Activated T-helper 17 cell treated with anti-CD3 and anti-CD28 coated beads, Interleukin-2, amount 50 U/mL, for 72 hours (primary cell): ENCODE results near the gene KDF1. TPM values are rescaled to one million over a fixed set of nuclear protein-coding genes. Genes with fewer than 3 reads are reported as not detected.
A peak's percentile ranks its signal among the peaks of the same experiment; 100 is the strongest.

ENCODE experiments used
- ATAC-seq: fragments of 150-1000 bp; cut with Tn5 transposase; replicated peaks from 2 replicates; pipeline ENCODE4 v1.10.0; 2021; ENCODE audit warnings: mild to moderate bottlenecking, moderate library complexity
- H3K27ac Mint-ChIP-seq: one replicate; pipeline ENCODE4 v1.8.0; 2022; ENCODE audit warnings: mixed read lengths
- H3K27me3 Mint-ChIP-seq: one replicate; pipeline ENCODE4 v1.8.0; 2022; ENCODE audit warnings: mixed read lengths
- H3K36me3 Mint-ChIP-seq: one replicate; pipeline ENCODE4 v1.8.0; 2022; ENCODE audit warnings: low read depth, mild to moderate bottlenecking, mixed read lengths
- H3K4me1 Mint-ChIP-seq: one replicate; pipeline ENCODE4 v1.8.0; 2022; ENCODE audit warnings: mixed read lengths
- H3K4me3 Mint-ChIP-seq: one replicate; pipeline ENCODE4 v1.8.0; 2022; ENCODE audit warnings: mild to moderate bottlenecking, mixed read lengths
- H3K9me3 Mint-ChIP-seq: one replicate; pipeline ENCODE4 v1.8.0; 2022; ENCODE audit warnings: mixed read lengths
- total RNA-seq, 2 donors: library from RNA; stranded (reverse); gene quantifications; one replicate each; pipeline ENCODE4 v1.2.3, GENCODE V29; 2022

The KDF1 gene
- total RNA-seq, 2 donors from 2014 or later = not detected

GRCh38 chr1:26923711-26924110, 36.6 kb downstream of the KDF1 start:
- peaks cover 74% of the 10 kb centered on the region for H3K36me3 Mint-ChIP-seq
- H3K4me1 Mint-ChIP-seq = peaks cover 21% of the 10 kb centered on the region
- ATAC-seq = no peak
- no peaks in the 10 kb centered on the region for H3K9me3 Mint-ChIP-seq
- peak overlapping the region; percentile 96 for H3K27ac Mint-ChIP-seq
- H3K27me3 Mint-ChIP-seq = no peaks in the 10 kb centered on the region
- peak overlapping the region; percentile 92 for H3K4me3 Mint-ChIP-seq

DNA sequence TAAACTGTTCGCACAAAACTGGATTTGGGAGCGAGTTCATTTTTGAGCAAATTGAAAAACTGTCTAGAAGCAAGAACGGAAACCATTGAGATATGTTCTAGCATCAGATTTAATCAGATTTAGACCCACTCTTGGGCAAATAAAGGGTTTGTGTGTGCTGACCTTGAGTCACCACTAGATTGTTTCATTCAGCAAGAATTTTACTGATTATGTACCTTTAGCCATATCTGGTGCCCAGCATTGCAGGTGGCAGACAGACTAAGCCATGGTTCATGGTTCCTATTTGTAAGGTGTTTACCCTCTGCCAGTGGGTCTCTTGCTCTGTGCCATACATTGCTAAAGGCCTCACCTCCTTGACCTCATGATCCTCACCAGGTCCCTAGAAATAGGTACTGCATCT, 37.4 kb downstream of the KDF1 start:
- Mint-ChIP-seq H3K4me3 (peak overlapping the region; percentile 92), H3K27ac (peak overlapping the region; percentile 96), H3K9me3 (no peaks in the 10 kb centered on the region), H3K27me3 (no peaks in the 10 kb centered on the region), H3K36me3 (peaks cover 66% of the 10 kb centered on the region), H3K4me1 (peaks cover 21% of the 10 kb centered on the region)
- ATAC-seq = no peak

DNA sequence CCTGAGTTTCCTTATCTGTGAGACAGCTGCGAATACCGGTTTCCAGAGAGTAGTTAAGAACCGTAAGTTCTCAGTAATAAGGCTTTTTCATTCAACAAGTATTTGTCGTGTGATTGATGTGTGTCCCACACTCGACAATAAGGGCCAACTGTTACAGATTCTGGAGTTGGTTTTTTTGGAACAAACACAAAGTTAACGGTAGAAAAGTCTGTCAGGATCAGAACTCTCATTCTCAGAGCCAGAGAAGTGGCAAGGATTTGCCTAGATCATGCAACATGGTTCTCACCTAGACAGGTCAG, 37.9 kb downstream of the KDF1 start:
- ATAC-seq = no peak
- Mint-ChIP-seq H3K27ac (peak overlapping the region; percentile 96), H3K4me3 (peak overlapping the region; percentile 92)

DNA sequence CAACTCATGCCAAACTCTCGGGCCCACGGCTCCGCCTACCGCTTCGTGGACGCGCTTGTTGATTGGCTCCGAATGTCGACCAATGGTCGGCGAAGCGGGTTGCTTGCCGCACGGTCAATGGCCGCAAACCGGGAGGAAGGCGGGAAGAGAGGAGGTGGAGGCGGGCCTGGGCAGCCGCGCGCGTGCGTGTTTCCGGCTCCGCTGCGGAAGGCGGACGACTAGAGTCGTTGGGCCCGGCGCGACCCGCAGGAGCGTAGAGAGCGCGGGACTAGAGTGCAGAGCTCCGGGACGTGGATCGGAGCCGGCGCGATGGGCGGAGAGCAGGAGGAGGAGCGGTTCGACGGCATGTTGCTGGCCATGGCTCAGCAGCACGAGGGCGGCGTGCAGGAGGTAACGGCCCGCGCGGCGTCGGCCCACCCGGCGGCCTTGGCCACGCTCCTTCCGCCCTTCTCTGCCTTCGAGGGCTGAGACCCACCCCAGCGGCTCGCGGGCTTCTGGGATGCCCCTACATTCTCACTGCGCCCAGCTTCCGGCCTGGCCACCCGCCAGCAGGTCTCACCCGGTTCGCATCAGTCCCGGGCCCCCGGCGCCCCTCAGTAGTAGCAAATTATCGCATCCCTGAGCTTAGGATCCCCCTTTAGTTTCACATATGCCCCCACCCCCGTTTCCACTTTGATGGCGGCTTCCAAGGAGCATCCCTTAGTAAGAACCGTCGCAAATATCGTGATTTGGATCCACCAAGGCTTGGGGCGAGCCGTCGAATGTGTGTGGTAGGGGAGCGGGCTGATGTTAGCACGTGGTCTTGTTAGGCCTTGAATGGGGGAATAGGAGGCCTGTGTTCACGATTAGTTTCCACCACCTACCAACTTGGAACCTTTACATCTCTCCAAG, 38.5 kb downstream of the KDF1 start, which contains the start of gene NUDC:
Gene NUDC (plus strand): TSS at position 204 of the 891 bp plus-strand sequence. CDS start 106 bp downstream, at position 310.
- Mint-ChIP-seq H3K36me3 (peaks cover 55% of the 10 kb centered on the region), H3K27me3 (no peaks in the 10 kb centered on the region), H3K9me3 (no peaks in the 10 kb centered on the region), H3K4me1 (peaks cover 18% of the 10 kb centered on the region), H3K27ac (peak within 1 kb of the TSS; percentile 96), H3K4me3 (peak within 1 kb of the TSS; percentile 92)
- ATAC-seq = peak; percentile 98

More for the DNA sequence above, 37.9 kb downstream of the KDF1 start:
- Mint-ChIP-seq H3K4me1 (peaks cover 21% of the 10 kb centered on the region), H3K27me3 (no peaks in the 10 kb centered on the region), H3K36me3 (peaks cover 61% of the 10 kb centered on the region), H3K9me3 (no peaks in the 10 kb centered on the region)

- Mint-ChIP-seq H3K4me3 (peak overlapping the region; percentile 92), H3K9me3 (no peaks in the 10 kb centered on the region), H3K27me3 (no peaks in the 10 kb centered on the region), H3K27ac (peak overlapping the region; percentile 96), H3K36me3 (peaks cover 48% of the 10 kb centered on the region), H3K4me1 (peaks cover 16% of the 10 kb centered on the region)
- peak; percentile 70 for ATAC-seq
These were observed 39.1 kb downstream of the KDF1 start for GRCh38 chr1:26921126-26921539.

DNA sequence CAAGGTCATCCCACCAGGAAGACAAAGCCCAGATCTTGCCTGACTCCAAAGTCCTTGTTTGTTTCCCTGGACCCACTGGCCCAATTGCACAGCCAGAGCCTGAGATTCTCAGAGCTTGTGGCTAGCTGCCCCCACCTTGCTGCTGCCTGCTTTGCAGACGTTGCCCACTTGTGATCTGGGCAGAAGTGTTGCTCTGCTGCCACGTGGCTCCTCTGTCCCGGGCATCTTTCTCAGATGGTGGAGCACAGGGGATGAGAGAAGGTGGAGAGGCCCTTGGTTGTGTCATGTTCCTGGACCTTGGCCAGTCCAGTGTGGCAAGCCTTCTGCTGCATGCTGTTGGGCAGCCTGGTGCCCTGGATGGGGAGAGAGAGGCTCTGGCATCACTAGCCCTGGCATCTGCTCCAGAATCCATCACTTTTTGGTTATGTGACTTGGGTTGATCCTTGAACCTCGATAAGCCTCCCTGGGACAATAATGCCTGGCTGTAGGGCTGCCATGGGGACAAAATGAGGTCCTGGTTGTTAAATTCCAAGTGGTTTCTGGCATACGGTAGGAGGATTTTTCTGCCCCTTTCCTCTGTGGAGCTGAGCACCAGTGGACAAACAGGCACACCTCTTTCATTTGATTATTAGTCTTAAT, 44.9 kb downstream of the KDF1 start:
- ATAC-seq = no peak
- H3K4me1 Mint-ChIP-seq = peaks cover 2% of the 10 kb centered on the region
- H3K27ac Mint-ChIP-seq = no peak overlapping the region
- no peak overlapping the region for H3K4me3 Mint-ChIP-seq
- H3K27me3 Mint-ChIP-seq = no peaks in the 10 kb centered on the region
- no peaks in the 10 kb centered on the region for H3K36me3 Mint-ChIP-seq
- H3K9me3 Mint-ChIP-seq = no peaks in the 10 kb centered on the region

- Mint-ChIP-seq H3K36me3 (no peaks in the 10 kb centered on the region), H3K27ac (no peak within 1 kb of the TSS)
These were observed 46.3 kb downstream of the KDF1 start, which contains the start of gene NR0B2 for GRCh38 chr1:26913754-26914619. Gene NR0B2, minus strand, starts transcription at chr1:26913975. Its CDS starts 35 bp downstream, at chr1:26913940.

GRCh38 chr1:26913389-26913753, 46.9 kb downstream of the KDF1 start:
- Mint-ChIP-seq H3K27ac (no peak overlapping the region), H3K9me3 (no peaks in the 10 kb centered on the region), H3K4me3 (no peak overlapping the region), H3K4me1 (peaks cover 4% of the 10 kb centered on the region), H3K36me3 (no peaks in the 10 kb centered on the region), H3K27me3 (peaks cover 4% of the 10 kb centered on the region)
- ATAC-seq = no peak

More at GRCh38 chr1:26913754-26914619, 46.3 kb downstream of the KDF1 start, which contains the start of gene NR0B2:
- Mint-ChIP-seq H3K4me3 (no peak within 1 kb of the TSS), H3K27me3 (peaks cover 4% of the 10 kb centered on the region), H3K9me3 (no peaks in the 10 kb centered on the region), H3K4me1 (peaks cover 4% of the 10 kb centered on the region)
- ATAC-seq = no peak

- H3K9me3 Mint-ChIP-seq = no peaks in the 10 kb centered on the region
These were observed 48.1 kb downstream of the KDF1 start for GRCh38 chr1:26912147-26912490.

GRCh38 chr1:26911399-26912146, 48.7 kb downstream of the KDF1 start:
- Mint-ChIP-seq H3K36me3 (no peaks in the 10 kb centered on the region), H3K27me3 (peaks cover 4% of the 10 kb centered on the region), H3K9me3 (no peaks in the 10 kb centered on the region), H3K4me1 (peaks cover 4% of the 10 kb centered on the region), H3K4me3 (no peak overlapping the region), H3K27ac (no peak overlapping the region)
- no peak for ATAC-seq

More at GRCh38 chr1:26912147-26912490, 48.1 kb downstream of the KDF1 start:
- Mint-ChIP-seq H3K36me3 (no peaks in the 10 kb centered on the region), H3K27ac (no peak overlapping the region), H3K27me3 (peaks cover 4% of the 10 kb centered on the region), H3K4me3 (no peak overlapping the region), H3K4me1 (peaks cover 4% of the 10 kb centered on the region)
- no peak for ATAC-seq

GRCh38 chr1:26910343-26911160, 49.7 kb downstream of the KDF1 start:
- no peak for ATAC-seq
- Mint-ChIP-seq H3K4me1 (peaks cover 4% of the 10 kb centered on the region), H3K27me3 (peaks cover 4% of the 10 kb centered on the region), H3K27ac (peak overlapping the region; percentile 35), H3K9me3 (no peaks in the 10 kb centered on the region), H3K36me3 (no peaks in the 10 kb centered on the region), H3K4me3 (no peak overlapping the region)

GRCh38 chr1:26909951-26910342, 50.3 kb downstream of the KDF1 start:
- Mint-ChIP-seq H3K9me3 (no peaks in the 10 kb centered on the region), H3K4me1 (peaks cover 4% of the 10 kb centered on the region), H3K27me3 (peaks cover 4% of the 10 kb centered on the region), H3K27ac (peak overlapping the region; percentile 35), H3K4me3 (no peak overlapping the region), H3K36me3 (no peaks in the 10 kb centered on the region)
- ATAC-seq = no peak
